ENCODE results near the gene KCNF1. TPM values are rescaled to one million over a fixed set of nuclear protein-coding genes. Genes with fewer than 3 reads are reported as not detected.

KCNF1 gene
- total and polyA plus RNA-seq, 10 of the 15 experiments (the other 5 are each of a cell fraction or from before 2014, with no cell fraction given): not detected

GRCh38 chr2:10873790-10874437 is 37.8 kb upstream of the KCNF1 start:
- CTCF ChIA-PET: interaction anchor here (1.0 to 3.2 kb wide), 4 partner anchors 9 to 41 kb away, joined by 3 to 13 read pairs (median 4); no protein-coding TSS in a partner anchor
- WGBS (ENCODE audit: insufficient coverage, insufficient replicate concordance, low lambda C conversion rate, missing lambda C conversion rate): 14% methylated on average over 9 of the region's 9 CpGs
- TF ChIP-seq TCF3 (IDR thresholded peaks at IDR 0.05; ENCODE audit: borderline replicate concordance, insufficient read depth, low read depth, low read length): 0 out of 2 replicates have a peak, but pooled peaks have one; percentile 16
- TF ChIP-seq GABPA (IDR thresholded peaks at IDR 0.05; ENCODE audit: low read depth): peak; percentile 64; the same call in 1 of the 2 replicates
- TF ChIP-seq SUPT20H (IDR thresholded peaks at IDR 0.05; ENCODE audit: borderline replicate concordance, control insufficient read depth, low read depth, low read length): no peak
- TF ChIP-seq POLR2AphosphoS2 (IDR thresholded peaks at IDR 0.05; ENCODE audit: low read depth, low read length): no peak
- no peak for TF ChIP-seq ZBTB33 (IDR thresholded peaks at IDR 0.05)
- TF ChIP-seq ATF3 (IDR thresholded peaks at IDR 0.05; ENCODE audit: borderline replicate concordance, extremely low read depth, low read depth, low read length): no peak
- TF ChIP-seq RAD51 (IDR thresholded peaks at IDR 0.05): no peak
- no peak for TF ChIP-seq MLLT1 (IDR thresholded peaks at IDR 0.05)
- no peak for TF ChIP-seq POLR2A (IDR thresholded peaks at IDR 0.05; ENCODE audit: low read depth, low read length)
- no peak for TF ChIP-seq DPF2 (IDR thresholded peaks at IDR 0.05)
- TF ChIP-seq SKIL (IDR thresholded peaks at IDR 0.05; ENCODE audit: low read depth, poor library complexity, severe bottlenecking): no peak
- TF ChIP-seq SMAD5 (IDR thresholded peaks at IDR 0.05; ENCODE audit: low read depth): no peak
- TF ChIP-seq E2F4 (IDR thresholded peaks at IDR 0.05; ENCODE audit: low read depth, low read length): no peak

More at GRCh38 chr2:10873790-10874437, 37.8 kb upstream of the KCNF1 start:
- peak; percentile 61 for ATAC-seq
- intact Hi-C loops (cut with micrococcal nuclease; ENCODE audit: unreplicated experiment) (no loop called here), in situ Hi-C loops (cut with MboI) (no loop called here)
- Histone ChIP-seq H3K27me3 (replicated peaks in 1 of 2; ENCODE audit: control insufficient read depth in 2 of 2, insufficient read depth in 2 of 2, low read length in 1 of 2) (peaks cover 2 to 4% of the 10 kb centered on the region in 2 experiments; a peak in 3 of 4 replicates), H3K9ac (ENCODE audit: control insufficient read depth, insufficient read depth, low read length) (no peak overlapping the region), H3K4me2 (ENCODE audit: control insufficient read depth, insufficient read depth) (no peak overlapping the region), H3K9me3 (replicated peaks; ENCODE audit: control insufficient read depth, insufficient read depth, low read length) (peaks cover 7% of the 10 kb centered on the region; the same call in 2 of the 3 replicates), H3K4me3 (no peak overlapping the region), H3K79me2 (ENCODE audit: control insufficient read depth, insufficient read depth, low read length) (no peaks in the 10 kb centered on the region), H3K36me3 (ENCODE audit: control insufficient read depth in 2 of 2, insufficient read depth in 2 of 2, low read length in 1 of 2) (no peaks in the 10 kb centered on the region), H3K27ac (ENCODE audit: control insufficient read depth, insufficient read depth) (peak overlapping the region; percentile 3; the same call in 1 of the 2 replicates), H4K20me1 (ENCODE audit: control insufficient read depth, insufficient read depth) (no peaks in the 10 kb centered on the region), H3K4me1 (ENCODE audit: control insufficient read depth, insufficient read depth, low read length) (peaks cover 2% of the 10 kb centered on the region), H2AFZ (ENCODE audit: control insufficient read depth, low read depth, low read length) (no peak overlapping the region)
- ChIA-PET POLR2A (interaction anchor here (1.3 to 2.7 kb wide), 3 partner anchors 10 to 12 kb away, joined by 3 to 15 read pairs (median 7); no protein-coding TSS in a partner anchor), RAD21 (ENCODE audit: unreplicated experiment) (interaction anchor here (1.0 to 4.2 kb wide), 5 partner anchors 8 to 26 kb away, joined by 4 to 28 read pairs (median 8); no protein-coding TSS in a partner anchor), SMC1A (ENCODE audit: uncharacterized antibody, unreplicated experiment) (interaction anchor here (1.0 to 5.0 kb wide), 4 partner anchors 9 to 27 kb away, joined by 3 to 34 read pairs (median 18); no protein-coding TSS in a partner anchor)
- peak; percentile 56 for FAIRE-seq
- BruUV-seq (replicated peaks): no TSS peak
- no peak for DNase-seq (ENCODE audit: low read depth, low spot score)
